Mucosa of descending colon (tissue), 3 donors: Measurements from ENCODE around the gene ODF2. TPM values are rescaled to one million over a fixed set of nuclear protein-coding genes. Genes with fewer than 3 reads are reported as not detected.

Experiments used
- ATAC-seq: fragments of 200-7000 bp; cut with Tn5 transposase; one replicate; pipeline ENCODE4 v1.9.1; 2020; ENCODE audit warnings: mild to moderate bottlenecking, moderate library complexity
- DNase-seq, 3 donors: peaks; one replicate each; pipeline ENCODE4 v3.0.0-alpha.2; 2020
- H3K36me3 ChIP-seq: fragments of 200-600 bp; one replicate; pipeline ENCODE4 v1.8.0; 2021; ENCODE audit warnings: low read depth, mild to moderate bottlenecking
- H3K4me1 ChIP-seq: fragments of 200-600 bp; one replicate; pipeline ENCODE4 v1.8.0; 2021; ENCODE audit warnings: low read depth, mild to moderate bottlenecking
- H3K4me3 ChIP-seq: fragments of 200-600 bp; one replicate; pipeline ENCODE4 v1.8.0; 2021; ENCODE audit warnings: mild to moderate bottlenecking
- H3K9me3 ChIP-seq: fragments of 200-600 bp; one replicate; pipeline ENCODE4 v1.8.0; 2021; ENCODE audit warnings: mild to moderate bottlenecking
- CTCF ChIP-seq: fragments of 200-600 bp; IDR thresholded peaks from one replicate; pipeline ENCODE4 v1.8.0; 2022; ENCODE audit warnings: antibody characterized with exemption, mild to moderate bottlenecking
- intact Hi-C, 2 donors: fragments of 100-400 bp; cut with DNase I in 1 of 2; cut with micrococcal nuclease in 1 of 2; formaldehyde crosslinking; loops; one replicate each; pipeline versions ENCODE4 v1.11.0 to v1.11.1; 2022; cut with DNase I, micrococcal nuclease
- total RNA-seq, 3 donors: library from RNA; stranded (reverse); fragmentation: NEBNext Ultra II Directional in 2 of 3; extraction: Animal tissue kit (Norgen Biotek cat#: 25700) in 2 of 3; gene quantifications; one replicate each; pipeline versions ENCODE4 v1.2.1 to v1.2.4, GENCODE V29; 2021 to 2023
- donor health status: DM: no; HTN: no; CAD: no; lungs with moderate emphysema.
- donor health status: DM: no; HTN: no; CAD: no.
- donor health status: DM: no; HTN: yes; CAD: no.

The ODF2 gene
- total RNA-seq, 3 donors from 2014 or later, result 17.1 to 26.1 (median 19.4) TPM

- no peak for TF ChIP-seq CTCF
These were observed 73.4 kb downstream of the ODF2 start for GRCh38 chr9:128529191-128529590.

GRCh38 chr9:128532581-128532980 is 76.8 kb downstream of the ODF2 start:
- H3K9me3 ChIP-seq, result no peaks in the 10 kb centered on the region
- no peak for DNase-seq
- intact Hi-C loops, result no loop called here
- H3K4me3 ChIP-seq, result no peak overlapping the region
- no peak for ATAC-seq
- no peaks in the 10 kb centered on the region for H3K4me1 ChIP-seq
- no peaks in the 10 kb centered on the region for H3K36me3 ChIP-seq
- no peak for TF ChIP-seq CTCF

More at GRCh38 chr9:128529191-128529590, 73.4 kb downstream of the ODF2 start:
- ATAC-seq (no peak), DNase-seq (no peak)
- H3K4me1 ChIP-seq, result peaks cover 2% of the 10 kb centered on the region
- H3K36me3 ChIP-seq, result peaks cover 23% of the 10 kb centered on the region
- no peak overlapping the region for H3K4me3 ChIP-seq
- no peaks in the 10 kb centered on the region for H3K9me3 ChIP-seq
- intact Hi-C loops, result no loop called here

GRCh38 chr9:128540634-128541360 is 85.0 kb downstream of the ODF2 start:
- Histone ChIP-seq H3K36me3 (no peaks in the 10 kb centered on the region), H3K4me3 (no peak overlapping the region), H3K4me1 (no peaks in the 10 kb centered on the region), H3K9me3 (no peaks in the 10 kb centered on the region)
- TF ChIP-seq CTCF, result no peak
- no peak for DNase-seq
- ATAC-seq, result no peak
- intact Hi-C loops, result no loop called here

- peaks cover under 1% of the 10 kb centered on the region for H3K4me1 ChIP-seq
- DNase-seq (no peak), ATAC-seq (no peak)
- no peaks in the 10 kb centered on the region for H3K9me3 ChIP-seq
- intact Hi-C loops, result no loop called here
- no peak overlapping the region for H3K4me3 ChIP-seq
- H3K36me3 ChIP-seq, result no peaks in the 10 kb centered on the region
- TF ChIP-seq CTCF, result no peak
These were observed 90.7 kb downstream of the ODF2 start for GRCh38 chr9:128546504-128546903.

- Histone ChIP-seq H3K9me3 (no peaks in the 10 kb centered on the region), H3K4me1 (peaks cover 4% of the 10 kb centered on the region), H3K36me3 (no peaks in the 10 kb centered on the region), H3K4me3 (no peak overlapping the region)
- DNase-seq (no peak), ATAC-seq (no peak)
- no peak for TF ChIP-seq CTCF
- intact Hi-C loops, result no loop called here
These were observed 93.1 kb downstream of the ODF2 start for GRCh38 chr9:128548876-128549275.
